HepG2 (cell line): ENCODE measurements around the gene KLRF2. TPM values are rescaled to one million over a fixed set of nuclear protein-coding genes. Genes with fewer than 3 reads are reported as not detected.

Experiments
- ATAC-seq: fragments of 200-7000 bp; cut with Tn5 transposase; 3 replicates; pipeline ENCODE4 v1.9.1; 2020; ENCODE audit warnings: mild to moderate bottlenecking, moderate library complexity
- BruUV-seq: library from RNA; stranded (reverse); fragments of 400-500 nt; replicated peaks from 2 replicates; lab custom pipeline; 2021; lab: Mats Ljungman, UMichigan
- CTCF ChIA-PET: fragments of 300-600 bp; formaldehyde crosslinking; extraction: SDS; loops from one replicate; lab custom pipeline; 2021; ENCODE audit warnings: low total read pairs, inconsistent platforms, low intra/inter-chr PET ratio; lab: Yijun Ruan, JAX
- POLR2A ChIA-PET: fragments of 350-600 bp; sonication (Branson Sonifier 250); formaldehyde crosslinking; loops from one replicate; lab custom pipeline; 2020; ENCODE audit warnings: antibody characterized with exemption, inconsistent platforms; lab: Yijun Ruan, JAX
- DNase-seq: peaks from one replicate; pipeline ENCODE4 v3.0.0-alpha.2; 2015; ENCODE audit warnings: low spot score
- FAIRE-seq: peaks from 3 replicates; lab custom pipeline; 2011; peaks lifted over from hg19 to GRCh38; lab: Jason Lieb, UNC
- H2AFZ ChIP-seq: one replicate; pipeline ENCODE4 v1.6.1; 2011; ENCODE audit warnings: low read length, inconsistent platforms
- H3K27ac ChIP-seq: fragments of 300-600 bp; 3 replicates; pipeline ENCODE4 v1.8.0; 2011; ENCODE audit warnings: mixed run types, mild to moderate bottlenecking, mixed read lengths, low read length, inconsistent platforms; ENCODE audit not compliant: insufficient read depth; ENCODE audit errors: extremely low read length
- H3K27me3 ChIP-seq, 2 experiments: fragments of 200-600 bp in 1 of 2; 2 replicates in 1 of 2; 3 replicates in 1 of 2; pipeline versions ENCODE4 v1.6.0 to v1.8.0; 2011; ENCODE audit warnings: low read length in 2 of 2, mild to moderate bottlenecking in 2 of 2, moderate library complexity in 2 of 2, inconsistent platforms in 1 of 2; ENCODE audit not compliant: insufficient read depth in 2 of 2, control insufficient read depth in 1 of 2
- H3K36me3 ChIP-seq, 2 experiments: fragments of 200-600 bp in 1 of 2; replicated peaks in 1 of 2; 2 replicates in 1 of 2; 3 replicates in 1 of 2; pipeline versions ENCODE4 v1.5.1 to v1.8.0; 2011; ENCODE audit warnings: low read length in 2 of 2, inconsistent platforms in 1 of 2; ENCODE audit not compliant: insufficient read depth in 2 of 2, control insufficient read depth in 1 of 2
- H3K4me1 ChIP-seq: 2 replicates; pipeline ENCODE4 v1.5.1; 2012; ENCODE audit warnings: low read length, inconsistent platforms; ENCODE audit not compliant: insufficient read depth
- H3K4me2 ChIP-seq: 2 replicates; pipeline ENCODE4 v1.6.0; 2011; ENCODE audit warnings: low read depth, low read length, inconsistent platforms
- H3K4me3 ChIP-seq, 3 experiments: fragments of 200-600 bp in 1 of 3; sonication (generic), shearing (Covaris generic) in 1 of 3; replicated peaks in 1 of 3; 2 replicates each; pipeline ENCODE4 v1.5.1; 2011 to 2016; ENCODE audit warnings: low read length in 3 of 3, inconsistent platforms in 2 of 3, low read depth in 2 of 3, mild to moderate bottlenecking in 2 of 3, control low read depth in 1 of 3, mixed read lengths in 1 of 3; ENCODE audit not compliant: insufficient read depth in 1 of 3
- H3K79me2 ChIP-seq: one replicate; pipeline ENCODE4 v1.6.1; 2011; ENCODE audit warnings: low read length, inconsistent platforms; ENCODE audit not compliant: insufficient read depth
- H3K9ac ChIP-seq: 2 replicates; pipeline ENCODE4 v1.6.0; 2011; ENCODE audit warnings: mild to moderate bottlenecking, low read depth, low read length, inconsistent platforms; ENCODE audit not compliant: insufficient read depth
- H3K9me3 ChIP-seq: 2 replicates; pipeline ENCODE4 v1.5.1; 2012; ENCODE audit warnings: mild to moderate bottlenecking, low read length
- H4K20me1 ChIP-seq: 2 replicates; pipeline ENCODE4 v1.6.0; 2011; ENCODE audit warnings: inconsistent platforms, mild to moderate bottlenecking, low read length, moderate library complexity; ENCODE audit not compliant: insufficient read depth
- CEBPB ChIP-seq: IDR thresholded peaks from 2 replicates; pipeline ENCODE4 v1.6.1; 2011; ENCODE audit warnings: low read depth, low read length, improper control_type of control experiment, borderline replicate concordance
- YY1 ChIP-seq: IDR thresholded peaks from 2 replicates; pipeline ENCODE4 v1.6.1; 2011; ENCODE audit warnings: low read length, low read depth, moderate library complexity, mild to moderate bottlenecking; ENCODE audit not compliant: insufficient read depth, insufficient replicate concordance
- ZBTB3 ChIP-seq: sonication (generic); formaldehyde crosslinking; IDR thresholded peaks from 2 replicates; pipeline ENCODE4 v1.4.0; 2020; ENCODE audit warnings: low read depth, mild to moderate bottlenecking, moderate library complexity, missing genetic modification reagents, borderline replicate concordance
- ZNF652 ChIP-seq: IDR thresholded peaks from 2 replicates; pipeline ENCODE4 v1.6.1; 2016; ENCODE audit warnings: low read depth, borderline replicate concordance
- WGBS: methylation state at CpG from one replicate; pipeline ENCODE4 v1.1.6; 2017; ENCODE audit warnings: low lambda C conversion rate; 5-methylcytosine and 5-hydroxymethylcytosine counted together
- in situ Hi-C: cut with HindIII; loops from 2 replicates; pipeline ENCODE4 v1.10.0; 2017; ENCODE audit warnings: low pct_unique_long_range_greater_than_20kb; ENCODE audit not compliant: extremely low pct_ligation_motif_present
- intact Hi-C: fragments of 100-400 bp; cut with micrococcal nuclease; formaldehyde crosslinking; loops from one replicate; pipeline ENCODE4 v1.10.0; 2022; ENCODE audit not compliant: unreplicated experiment
- polyA plus RNA-seq, 8 experiments: library from polyadenylated mRNA; depleted of rRNA in 3 of 8; stranded (reverse) in 7 of 8; unstranded in 1 of 8; fragments of >200 nt; fragmentation: Illumina TruSeq in 4 of 8; extraction: Trizol in 4 of 8; gene quantifications; 2 replicates each; pipeline versions ENCODE4 v1.2.1 to v1.2.3, GENCODE V29; 2011 to 2016; ENCODE audit warnings: low read depth in 4 of 8, missing spikeins in 1 of 8, mixed read lengths in 1 of 8; ENCODE audit not compliant: insufficient read depth in 1 of 8
- total RNA-seq, 5 experiments: library from RNA; depleted of rRNA; stranded (reverse); fragments of >200 nt; fragmentation: Illumina TruSeq; extraction: Trizol; gene quantifications; 2 replicates each; pipeline ENCODE4 v1.2.3, GENCODE V29; 2016; ENCODE audit warnings: low read depth in 1 of 5

Gene KLRF2
- total and polyA plus RNA-seq, 2 of the 13 experiments (the other 11 are each of a cell fraction or from before 2014, with no cell fraction given), result not detected

DNA sequence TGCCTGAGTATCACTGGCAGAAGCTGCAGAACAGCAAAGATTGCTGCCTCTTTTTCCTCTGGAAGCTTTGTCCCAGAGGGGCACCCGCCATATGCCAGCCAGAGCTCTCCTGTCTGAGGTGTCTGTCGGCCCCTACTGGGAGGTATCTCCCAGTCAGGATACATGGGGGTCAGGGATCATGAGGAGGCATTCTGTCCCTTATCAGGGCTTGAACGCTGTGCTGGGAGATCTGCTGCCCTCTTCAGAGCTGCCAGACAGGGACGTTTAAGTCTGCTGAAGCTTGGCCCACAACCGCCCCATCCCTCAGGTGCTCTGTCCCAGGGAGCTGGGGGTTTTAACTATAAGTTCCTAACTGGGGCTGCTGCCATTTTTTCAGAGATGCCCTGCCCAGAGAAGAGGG, 32.4 kb upstream of the KLRF2 start:
- POLR2A ChIA-PET, result no interaction called here
- H4K20me1 ChIP-seq, result no peaks in the 10 kb centered on the region
- ATAC-seq, result no peak
- no peak overlapping the region for H2AFZ ChIP-seq
- no peaks in the 10 kb centered on the region for H3K9me3 ChIP-seq
- no peaks in the 10 kb centered on the region for H3K4me1 ChIP-seq
- intact Hi-C loops, result no loop called here
- H3K4me3 ChIP-seq, result no peak overlapping the region
- H3K36me3 ChIP-seq, result no peaks in the 10 kb centered on the region
- no peak for TF ChIP-seq YY1
- TF ChIP-seq ZBTB3 (CRISPR knock-in tag), result no peak
- no peak for FAIRE-seq
- H3K27ac ChIP-seq, result no peak overlapping the region
- CTCF ChIA-PET, result no interaction called here
- in situ Hi-C loops, result no loop called here
- H3K27me3 ChIP-seq, result no peaks in the 10 kb centered on the region; a peak in 1 of 5 replicates
- 6% methylated on average over 2 of the region's 5 CpGs for WGBS
- DNase-seq, result no peak
- no peak overlapping the region for H3K4me2 ChIP-seq
- H3K9ac ChIP-seq, result no peak overlapping the region
- H3K79me2 ChIP-seq, result no peaks in the 10 kb centered on the region
- BruUV-seq, result no TSS peak

DNA sequence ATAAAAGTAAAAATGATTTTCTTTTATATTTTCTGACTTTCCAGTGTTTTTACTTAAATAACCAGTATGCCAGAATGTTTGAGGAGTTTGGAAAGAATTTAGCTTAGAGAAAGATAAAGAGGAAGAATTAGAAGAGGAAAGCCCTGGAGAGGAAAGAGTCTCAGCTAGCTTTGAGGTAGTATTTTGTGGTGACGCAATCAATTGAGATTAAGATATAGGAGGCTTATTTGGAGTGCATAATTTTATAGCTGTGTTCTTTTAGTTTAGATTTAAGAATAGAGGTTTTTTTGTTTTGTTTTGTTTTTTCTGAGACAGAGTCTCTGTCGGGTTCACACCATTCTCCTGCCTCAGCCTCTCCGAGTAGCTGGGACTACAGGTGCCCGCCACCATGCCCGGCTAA, 30.2 kb upstream of the KLRF2 start:
- CTCF ChIA-PET, result no interaction called here
- BruUV-seq, result no TSS peak

More for the DNA sequence above, 30.2 kb upstream of the KLRF2 start:
- Histone ChIP-seq H3K4me2 (no peak overlapping the region), H3K9ac (no peak overlapping the region), H3K4me3 (no peak overlapping the region), H3K9me3 (no peaks in the 10 kb centered on the region), H2AFZ (no peak overlapping the region)
- FAIRE-seq (no peak), DNase-seq (no peak), ATAC-seq (no peak)
- in situ Hi-C loops (no loop called here), intact Hi-C loops (no loop called here)
- POLR2A ChIA-PET, result no interaction called here
- TF ChIP-seq CEBPB (peak; percentile 61), ZNF652 (CRISPR knock-in tag) (no peak)
- TF ChIP-seq, all 625 proteins: peak for 1
- Histone ChIP-seq H3K36me3 (no peaks in the 10 kb centered on the region), H3K27ac (no peak overlapping the region), H3K4me1 (no peaks in the 10 kb centered on the region), H4K20me1 (no peaks in the 10 kb centered on the region), H3K27me3 (0 out of 5 replicates have a peak, but pooled peaks cover 0 to under 1% of the 10 kb centered on the region in 2 experiments), H3K79me2 (no peaks in the 10 kb centered on the region)
- 73% methylated on average over 5 of the region's 5 CpGs for WGBS
